ENCODE measurements around the gene CERK. TPM values are rescaled to one million over a fixed set of nuclear protein-coding genes. Genes with fewer than 3 reads are reported as not detected.

CERK gene
- total RNA-seq, 2 donors from 2014 or later = 54.9 to 57.6 TPM

GRCh38 chr22:46740910-46741780 lies 3.1 kb upstream of the CERK start:
- DNase-seq = no peak
- H3K9me3 Mint-ChIP-seq = peaks cover 6% of the 10 kb centered on the region

GRCh38 chr22:46739094-46739870 lies 1.2 kb upstream of the CERK start:
- H3K4me3 ChIP-seq (ENCODE audit: low read length) = peak overlapping the region; percentile 63
- Mint-ChIP-seq H3K36me3 (ENCODE audit: low read depth) (no peaks in the 10 kb centered on the region), H3K27ac (no peak overlapping the region), H3K4me3 (peak overlapping the region; percentile 81), H3K27me3 (ENCODE audit: insufficient read depth) (peaks cover 1% of the 10 kb centered on the region), H3K4me1 (peaks cover 15% of the 10 kb centered on the region), H3K9me3 (peaks cover 6% of the 10 kb centered on the region)
- H3K36me3 ChIP-seq (ENCODE audit: control insufficient read depth, insufficient read depth, low read length) = no peaks in the 10 kb centered on the region
- no peak for TF ChIP-seq CTCF (conservative IDR thresholded peaks at IDR 0.05)
- DNase-seq = peak; percentile 78
- no peaks in the 10 kb centered on the region for H3K27me3 ChIP-seq (ENCODE audit: control insufficient read depth, insufficient read depth, low read length, poor library complexity, severe bottlenecking)
- H3K9ac ChIP-seq (ENCODE audit: extremely low read depth, low read length, poor library complexity, severe bottlenecking) = no peak overlapping the region
- H3K9me3 ChIP-seq (ENCODE audit: control insufficient read depth, low read length) = no peaks in the 10 kb centered on the region
- no peak overlapping the region for H3K27ac ChIP-seq (ENCODE audit: low read depth, low read length)
- H3K4me1 ChIP-seq (ENCODE audit: control insufficient read depth, insufficient read depth, low read length) = peaks cover 6% of the 10 kb centered on the region
- 89 to 93% methylated on average over 11 to 20 of the region's 20 CpGs for WGBS, 2 experiments (ENCODE audit: insufficient coverage in 1 of 2, insufficient read length in 1 of 2)

More at GRCh38 chr22:46740910-46741780, 3.1 kb upstream of the CERK start:
- Histone ChIP-seq H3K36me3 (ENCODE audit: control insufficient read depth, insufficient read depth, low read length) (no peaks in the 10 kb centered on the region), H3K27me3 (ENCODE audit: control insufficient read depth, insufficient read depth, low read length, poor library complexity, severe bottlenecking) (no peaks in the 10 kb centered on the region), H3K4me1 (ENCODE audit: control insufficient read depth, insufficient read depth, low read length) (peaks cover 6% of the 10 kb centered on the region), H3K4me3 (ENCODE audit: low read length) (no peak overlapping the region), H3K9me3 (ENCODE audit: control insufficient read depth, low read length) (no peaks in the 10 kb centered on the region), H3K9ac (ENCODE audit: extremely low read depth, low read length, poor library complexity, severe bottlenecking) (no peak overlapping the region), H3K27ac (ENCODE audit: low read depth, low read length) (no peak overlapping the region)
- no peak overlapping the region for H3K27ac Mint-ChIP-seq
- no peaks in the 10 kb centered on the region for H3K36me3 Mint-ChIP-seq (ENCODE audit: low read depth)
- peaks cover 3% of the 10 kb centered on the region for H3K27me3 Mint-ChIP-seq (ENCODE audit: insufficient read depth)
- H3K4me3 Mint-ChIP-seq = no peak overlapping the region
- WGBS, 2 experiments (ENCODE audit: insufficient coverage in 1 of 2, insufficient read length in 1 of 2) = 88 to 90% methylated on average over 5 to 14 of the region's 14 CpGs
- peaks cover 11% of the 10 kb centered on the region for H3K4me1 Mint-ChIP-seq
- TF ChIP-seq CTCF (conservative IDR thresholded peaks at IDR 0.05) = no peak

GRCh38 chr22:46738647-46739093 lies 618 bp upstream of the CERK start:
- H3K4me3 Mint-ChIP-seq = peak overlapping the region; percentile 81
- DNase-seq = peak; percentile 75
- H3K27me3 Mint-ChIP-seq (ENCODE audit: insufficient read depth) = peaks cover 1% of the 10 kb centered on the region
- no peak for TF ChIP-seq CTCF (conservative IDR thresholded peaks at IDR 0.05)
- WGBS, 2 experiments (ENCODE audit: insufficient coverage in 1 of 2, insufficient read length in 1 of 2) = 31 to 56% methylated on average over 12 to 20 of the region's 20 CpGs
- no peaks in the 10 kb centered on the region for H3K27me3 ChIP-seq (ENCODE audit: control insufficient read depth, insufficient read depth, low read length, poor library complexity, severe bottlenecking)
- peaks cover 2% of the 10 kb centered on the region for H3K36me3 Mint-ChIP-seq (ENCODE audit: low read depth)
- H3K9me3 Mint-ChIP-seq = peaks cover 6% of the 10 kb centered on the region
- no peaks in the 10 kb centered on the region for H3K36me3 ChIP-seq (ENCODE audit: control insufficient read depth, insufficient read depth, low read length)
- H3K4me1 Mint-ChIP-seq = peaks cover 15% of the 10 kb centered on the region
- H3K9ac ChIP-seq (ENCODE audit: extremely low read depth, low read length, poor library complexity, severe bottlenecking) = no peak overlapping the region
- peaks cover 6% of the 10 kb centered on the region for H3K4me1 ChIP-seq (ENCODE audit: control insufficient read depth, insufficient read depth, low read length)
- no peak overlapping the region for H3K27ac ChIP-seq (ENCODE audit: low read depth, low read length)
- no peaks in the 10 kb centered on the region for H3K9me3 ChIP-seq (ENCODE audit: control insufficient read depth, low read length)
- no peak overlapping the region for H3K27ac Mint-ChIP-seq
- peak overlapping the region; percentile 63 for H3K4me3 ChIP-seq (ENCODE audit: low read length)

Measured in endodermal cell (in vitro differentiated cells).